NCI-H748 (cell line): Measurements from ENCODE around the gene SNAP47.

Experiments
- DNase-seq: peaks from one replicate; lab custom pipeline; 2025; ENCODE audit not compliant: unreplicated experiment; lab: John Stamatoyannopoulos, UW

The SNAP47 gene

DNA sequence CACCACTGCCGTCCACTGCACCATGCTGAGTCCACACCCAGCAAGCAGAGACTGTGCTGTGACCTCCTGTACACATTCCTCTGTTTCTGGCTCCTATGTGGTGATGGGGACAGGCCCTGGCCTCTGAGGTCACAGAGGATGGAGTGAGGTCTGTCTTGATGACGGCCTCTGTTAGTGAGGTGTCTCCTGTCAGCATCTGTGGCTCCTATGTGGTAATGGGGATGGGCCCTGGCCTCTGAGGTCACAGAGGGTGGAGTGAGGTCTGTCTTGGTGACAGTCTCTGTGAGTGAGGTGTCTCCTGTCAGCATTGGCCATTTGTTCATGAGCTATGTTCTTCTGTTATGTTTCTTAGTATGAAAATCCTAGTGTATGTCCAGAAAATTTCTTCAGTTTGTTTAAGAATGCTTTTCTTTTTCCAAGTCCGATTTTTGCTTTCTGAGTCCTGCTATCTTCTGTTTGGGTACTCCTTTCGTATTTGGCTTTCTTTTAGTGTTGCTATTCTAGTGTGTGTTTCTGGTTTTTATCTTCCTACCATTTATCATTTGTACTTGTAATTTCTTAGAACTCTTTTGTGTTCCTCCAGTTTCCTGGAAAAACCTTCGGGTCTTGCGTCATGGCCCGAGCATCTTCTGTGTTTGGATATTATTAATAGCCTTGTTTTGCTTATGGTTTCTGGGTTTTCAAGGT lies 13.4 kb downstream of the SNAP47 start:
- no peak for DNase-seq

DNA sequence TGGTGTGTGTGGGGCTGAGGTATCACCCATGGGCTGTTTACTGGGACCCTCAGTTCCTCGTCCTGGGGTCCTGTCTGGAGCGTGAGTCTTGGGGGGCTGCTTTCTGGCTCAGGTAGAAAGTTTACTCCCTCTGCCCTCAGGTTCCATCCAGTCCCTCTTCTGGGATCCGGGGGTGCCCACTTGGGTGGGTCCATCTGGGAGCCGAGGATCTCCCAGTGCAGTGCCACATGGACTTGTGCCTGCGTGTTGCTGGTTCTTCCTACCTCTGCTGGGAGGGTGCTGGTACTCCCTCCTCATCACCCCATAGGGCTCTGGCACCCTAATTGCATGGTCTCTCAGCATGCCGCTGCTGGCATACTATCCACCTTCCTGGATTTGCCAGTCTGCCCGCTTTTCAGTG lies 14.0 kb downstream of the SNAP47 start:
- no peak for DNase-seq

DNA sequence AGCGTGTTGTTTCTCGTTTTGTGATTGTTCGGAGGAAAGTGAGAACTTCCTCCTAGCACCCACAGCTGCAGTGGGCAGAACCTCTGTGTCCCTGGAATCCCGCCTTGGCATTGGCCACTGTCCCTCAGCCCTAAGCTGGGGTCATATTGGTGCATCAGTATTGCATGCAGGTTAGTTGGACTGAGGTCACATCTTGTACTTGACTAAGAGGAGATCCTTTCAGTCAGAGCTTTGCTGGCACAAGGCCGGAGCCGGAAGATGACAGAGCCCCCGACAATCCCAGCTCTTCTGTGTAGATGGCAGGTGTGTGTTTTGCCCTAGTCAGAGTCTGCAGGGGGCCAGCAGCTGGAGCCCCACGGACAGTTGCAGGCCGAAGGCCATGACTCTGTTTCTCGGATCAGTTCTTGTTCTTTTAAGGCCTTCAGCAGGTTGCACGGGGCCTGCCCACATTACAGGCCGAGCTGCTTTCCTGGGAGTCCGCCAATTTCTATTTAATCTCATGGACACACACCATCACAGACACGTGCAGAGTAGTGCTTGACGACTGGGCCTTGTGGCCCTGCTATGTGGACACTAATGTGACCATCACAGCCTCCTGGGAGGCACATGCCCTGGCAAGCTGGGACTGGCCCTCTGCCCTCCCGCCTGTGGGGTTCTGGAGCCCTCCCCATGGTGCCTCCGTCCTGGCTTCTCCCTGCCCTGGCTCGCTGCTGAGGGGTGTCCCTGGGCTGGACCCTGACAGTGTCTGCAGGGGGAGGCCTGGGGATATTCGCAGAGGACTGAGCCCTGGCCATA lies 14.9 kb downstream of the SNAP47 start:
- no peak for DNase-seq

DNA sequence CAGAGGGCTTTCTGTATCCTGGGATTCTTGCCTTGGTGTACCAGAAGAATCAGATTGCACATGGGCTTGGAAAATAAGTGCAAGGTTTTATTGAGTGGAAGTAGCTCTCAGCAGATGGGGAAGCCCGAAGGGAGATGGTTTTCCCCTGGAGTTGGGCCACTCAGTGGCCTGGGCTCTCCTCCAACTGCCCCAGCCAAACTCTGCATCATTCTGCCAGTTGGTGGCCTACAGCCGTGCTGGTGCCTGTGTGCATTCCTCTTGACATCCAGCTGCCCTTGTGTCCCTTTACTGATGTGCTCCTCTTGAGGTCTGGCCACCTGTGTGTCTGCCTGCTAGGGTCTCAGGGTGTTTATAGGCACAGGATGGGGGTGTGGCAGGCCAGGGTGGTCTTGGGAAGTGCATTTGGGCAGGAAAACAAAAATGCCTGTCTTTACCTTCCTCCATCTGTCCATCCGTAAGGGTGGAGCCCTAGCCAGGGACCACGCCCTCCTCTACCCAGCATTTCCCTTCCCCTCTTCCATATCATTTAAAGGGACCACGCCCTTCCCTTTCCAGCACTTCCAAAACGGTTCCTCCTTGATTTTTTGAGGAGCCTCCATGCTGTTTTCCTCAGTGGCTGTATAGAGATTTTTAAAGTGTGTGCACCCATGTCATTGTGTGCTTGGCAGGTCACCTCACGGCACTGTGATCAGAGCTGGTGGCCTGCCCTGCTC lies 18.9 kb downstream of the SNAP47 start:
- DNase-seq = no peak

DNA sequence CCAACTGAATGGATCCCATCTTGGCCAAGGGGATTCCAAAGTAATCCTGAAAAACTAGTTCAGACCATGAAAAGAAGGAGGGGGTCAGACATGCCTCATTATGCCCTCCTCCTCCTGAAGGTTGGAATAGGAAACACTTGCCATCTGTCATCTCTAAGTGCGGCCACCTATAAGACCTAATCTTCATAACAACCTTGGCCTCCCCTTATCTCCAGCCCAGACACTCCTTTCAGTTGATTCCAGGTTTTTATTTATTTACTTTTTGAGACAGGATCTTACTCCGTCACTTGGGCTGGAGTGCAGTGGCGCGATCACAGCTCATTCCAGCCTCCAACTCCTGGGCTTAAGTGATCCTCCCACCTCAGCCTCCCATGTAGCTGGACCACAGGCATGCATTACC lies 19.7 kb downstream of the SNAP47 start:
- DNase-seq = no peak

DNA sequence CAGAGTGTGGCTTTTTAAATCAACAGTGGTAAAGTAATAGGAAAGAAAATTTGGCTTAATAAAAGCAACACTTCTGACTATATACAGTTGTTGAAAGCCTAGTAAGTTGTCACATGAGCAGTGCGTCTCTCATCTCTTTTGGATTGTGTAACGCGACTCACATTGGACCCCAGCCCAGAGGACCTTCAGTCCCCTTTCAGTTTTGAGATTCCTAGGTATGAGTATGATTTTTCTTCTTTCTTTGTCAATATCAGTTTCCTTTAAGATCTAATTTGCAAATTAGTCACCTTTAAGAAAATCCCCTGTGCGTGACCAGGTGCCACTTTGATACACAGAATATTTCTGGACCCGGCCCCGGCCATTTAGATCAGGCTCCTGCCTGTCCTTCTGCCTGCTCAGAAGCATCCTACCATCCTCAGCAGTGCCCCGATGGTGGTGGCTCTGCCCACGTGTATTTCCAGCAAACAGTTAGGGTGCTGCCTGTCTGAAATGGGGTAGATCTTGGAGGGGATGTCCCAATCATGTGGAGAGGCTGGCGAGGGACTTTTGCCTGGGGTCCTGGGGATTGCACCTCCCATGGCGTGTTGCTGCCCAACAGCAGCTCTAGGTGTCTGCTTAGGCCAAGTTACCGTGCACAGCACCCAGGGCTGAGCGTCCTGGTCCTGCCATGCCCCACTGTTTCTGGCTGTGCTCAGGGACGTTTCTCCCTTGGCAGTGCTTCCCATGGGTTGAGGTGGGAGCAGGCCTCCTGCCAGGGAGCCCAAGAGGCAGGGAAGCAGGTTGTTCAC lies 21.1 kb downstream of the SNAP47 start:
- no peak for DNase-seq

DNA sequence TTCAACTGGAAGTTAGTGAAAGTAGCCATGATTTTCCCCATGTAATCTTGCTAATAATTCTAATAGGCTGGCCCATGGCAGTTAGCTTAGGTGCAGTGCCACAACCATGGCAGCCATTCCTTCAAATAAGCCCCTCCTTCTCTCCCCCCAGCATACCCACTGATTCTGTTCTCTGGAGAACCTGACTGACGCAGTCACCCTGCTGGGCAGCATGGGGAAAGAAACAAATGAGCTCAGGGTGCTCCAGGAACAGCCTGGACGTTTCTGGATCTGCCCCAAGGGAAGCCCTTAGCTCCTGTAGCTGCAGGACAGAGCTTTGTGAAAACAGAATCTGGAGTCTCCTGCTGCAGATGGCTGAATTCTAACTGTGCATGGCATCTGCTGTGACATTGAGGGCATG lies 22.5 kb downstream of the SNAP47 start:
- DNase-seq = no peak

DNA sequence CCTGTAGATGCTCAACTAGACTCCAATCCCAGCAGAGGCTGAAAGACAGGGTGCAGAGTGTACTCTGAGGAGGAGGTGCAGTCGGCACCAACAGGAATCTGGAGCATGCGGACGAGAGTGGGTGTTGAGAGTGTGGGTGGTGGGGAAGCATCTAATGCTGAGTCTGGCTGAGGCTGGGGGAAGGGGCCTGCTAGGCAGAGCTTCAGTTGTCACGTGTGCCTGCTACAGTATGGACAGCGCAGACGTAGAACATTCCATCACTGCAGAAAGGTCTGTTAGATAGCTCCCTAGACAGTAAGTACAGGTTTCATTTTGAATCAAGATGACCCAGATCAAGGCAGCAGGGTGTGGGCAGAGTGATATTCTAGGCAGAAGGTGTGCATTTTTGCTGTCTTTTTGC lies 23.1 kb downstream of the SNAP47 start:
- DNase-seq = no peak

DNA sequence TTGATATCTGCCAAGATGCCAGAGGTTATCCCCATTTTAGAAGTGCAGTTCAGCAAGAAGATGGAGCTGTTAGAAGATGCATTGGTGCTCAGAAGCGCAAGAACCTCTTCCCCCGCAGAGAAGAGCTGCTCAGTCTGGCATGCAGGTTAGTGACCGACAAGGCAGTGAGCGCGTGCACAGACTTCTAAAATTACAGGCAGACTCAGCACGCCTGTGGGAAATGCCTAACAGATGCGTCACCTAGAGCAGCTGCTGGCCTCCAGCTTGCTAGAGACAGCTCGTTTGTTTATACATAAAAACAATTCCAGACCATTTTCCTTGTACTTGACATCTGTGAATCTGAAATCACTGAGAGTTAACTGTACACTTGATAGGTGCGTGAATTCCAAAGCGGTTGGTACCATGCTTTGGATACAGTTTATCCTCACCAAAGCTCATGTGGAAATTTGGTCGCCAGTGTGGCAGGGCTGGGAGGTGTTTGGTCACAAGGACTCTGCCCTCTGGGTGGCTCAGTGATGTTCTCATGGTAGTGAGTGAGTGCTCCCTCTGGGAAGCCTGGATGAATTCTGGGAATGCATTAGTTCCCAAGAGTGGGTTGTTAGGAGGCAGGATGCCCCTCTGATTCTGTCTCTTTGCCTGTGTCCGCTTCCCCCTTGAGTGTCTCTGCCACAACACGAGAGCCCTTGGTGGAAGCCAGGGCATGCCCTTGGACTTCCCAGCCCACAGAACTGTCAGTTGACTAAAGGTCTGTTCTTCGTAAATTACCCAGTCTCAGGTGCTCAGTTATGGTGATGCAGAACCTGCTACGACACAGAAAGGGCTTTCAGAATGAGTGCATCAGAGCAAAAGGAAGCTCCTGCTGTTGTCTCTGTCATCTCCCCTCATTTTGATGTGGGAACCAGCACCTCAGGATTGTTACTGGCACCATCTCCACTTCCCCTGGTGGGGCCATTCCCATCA lies 24.4 kb downstream of the SNAP47 start:
- no peak for DNase-seq

DNA sequence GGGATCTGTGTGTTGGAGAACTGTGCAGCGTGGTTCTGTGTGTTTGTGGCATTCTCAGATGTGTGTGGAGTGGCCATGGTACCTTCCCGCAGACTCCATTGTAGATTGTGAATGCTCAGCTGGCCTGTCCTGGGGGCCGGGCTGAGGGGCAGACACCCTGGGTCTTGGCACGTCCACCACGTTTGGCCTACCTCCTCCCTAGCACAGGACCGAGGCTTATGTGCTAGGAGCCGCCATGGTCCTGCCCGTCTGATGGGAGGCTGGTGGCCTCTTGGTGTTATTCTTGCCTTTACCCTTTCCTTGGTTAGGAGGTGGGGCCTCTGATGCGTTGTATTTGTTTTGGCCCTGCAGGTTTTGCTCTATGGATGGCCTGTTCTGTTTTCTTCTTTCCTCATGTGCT lies 25.1 kb downstream of the SNAP47 start:
- no peak for DNase-seq

DNA sequence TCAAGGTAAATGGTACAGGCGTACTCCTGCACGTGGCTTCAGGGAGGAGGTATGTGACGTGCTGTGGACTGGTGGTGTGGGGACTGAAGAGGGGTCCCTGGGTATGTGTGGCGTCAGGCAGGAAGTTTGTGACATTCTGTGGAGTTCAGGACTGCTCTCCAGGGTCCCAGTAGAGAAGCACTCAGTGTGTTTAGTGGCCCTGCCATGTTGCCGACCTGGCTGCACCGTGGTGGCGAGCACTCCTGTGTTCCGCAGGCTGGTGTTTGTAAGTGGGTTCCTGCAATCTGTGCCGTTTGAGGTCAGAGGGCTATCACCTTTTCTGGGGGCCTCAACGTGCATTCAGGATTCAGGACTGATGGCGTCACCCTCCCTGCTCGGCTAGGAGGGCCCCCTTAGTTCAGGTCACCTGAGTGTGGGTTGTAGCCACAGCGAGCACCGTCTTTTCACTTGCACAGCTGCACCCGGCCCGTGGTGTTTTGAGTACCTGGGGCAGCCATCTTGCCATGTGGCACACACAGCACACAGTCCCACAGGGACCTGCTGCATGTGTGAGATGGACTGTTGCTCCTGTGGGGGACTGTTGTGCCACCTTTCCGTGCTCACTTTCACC lies 26.5 kb downstream of the SNAP47 start:
- no peak for DNase-seq

DNA sequence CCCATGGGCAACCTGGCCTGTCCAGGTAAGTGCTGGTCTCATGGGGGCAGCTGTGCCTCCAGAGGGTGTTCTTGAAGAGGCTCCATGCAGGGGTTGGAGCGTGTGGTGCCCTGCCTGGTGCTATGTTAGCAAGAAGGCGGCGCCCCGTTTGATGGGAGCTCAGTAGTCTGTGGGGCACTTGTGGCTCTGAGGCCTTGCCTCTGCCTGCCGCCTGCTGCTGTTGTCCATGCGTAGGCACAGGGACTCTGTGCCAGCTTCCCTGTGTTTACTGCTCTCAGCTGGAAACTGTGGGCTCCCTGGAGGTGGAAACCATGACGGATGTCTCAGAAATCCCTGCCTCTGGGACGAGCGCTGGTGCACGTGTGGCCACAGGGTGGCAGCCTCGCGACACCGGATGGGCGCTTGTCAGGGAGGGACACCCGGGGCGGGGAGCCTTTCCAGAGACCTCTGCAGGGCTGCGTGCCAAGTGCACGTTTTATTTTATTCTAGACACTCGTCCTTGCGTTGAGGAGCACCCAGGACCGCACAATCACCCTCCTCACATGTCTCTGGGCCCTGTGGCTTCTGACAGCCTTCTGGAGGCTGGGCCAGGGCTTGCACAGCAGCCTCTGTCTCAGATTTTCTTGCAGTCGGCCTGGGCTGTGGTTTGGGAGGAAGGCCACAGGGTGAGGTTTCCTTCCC lies 27.1 kb downstream of the SNAP47 start:
- DNase-seq = peak; percentile 74

DNA sequence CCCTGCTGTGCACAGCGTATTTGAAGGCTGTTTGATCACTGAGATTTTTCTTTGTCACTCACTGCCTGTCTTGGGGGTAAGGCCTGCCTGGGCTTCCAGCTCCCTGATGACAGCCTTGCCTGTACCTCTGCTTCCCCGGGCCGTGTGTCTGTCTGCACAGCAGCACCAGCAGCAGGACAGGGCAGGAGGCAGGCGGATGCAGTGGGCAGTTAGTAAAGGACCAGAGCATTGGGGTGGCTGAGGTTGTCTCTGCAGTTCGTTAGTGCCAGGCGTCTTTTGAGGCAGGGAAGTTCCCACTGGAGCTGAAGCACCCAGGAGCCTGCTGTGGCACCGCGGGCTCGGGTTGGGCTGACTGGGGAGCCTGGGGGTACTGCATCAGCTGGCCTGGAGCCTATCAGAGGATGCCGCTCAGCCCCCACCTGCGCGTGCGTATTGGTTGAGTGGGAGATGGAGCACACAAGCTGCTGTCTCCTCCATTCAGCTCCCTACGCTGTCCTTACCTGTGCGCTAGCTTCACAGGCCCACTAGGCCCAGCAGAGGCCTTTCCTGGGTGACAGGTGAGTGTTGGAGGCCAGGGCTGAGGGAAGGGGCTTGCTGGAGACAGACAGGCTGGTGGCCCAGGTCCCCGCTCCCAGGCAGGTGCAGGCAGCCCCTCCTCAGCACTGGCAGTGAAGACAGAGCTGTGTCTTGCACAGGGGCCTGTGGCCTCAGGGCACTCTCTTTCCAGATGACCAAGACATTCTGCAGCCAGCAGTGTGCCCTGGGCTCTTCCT lies 28.2 kb downstream of the SNAP47 start:
- DNase-seq = no peak

DNA sequence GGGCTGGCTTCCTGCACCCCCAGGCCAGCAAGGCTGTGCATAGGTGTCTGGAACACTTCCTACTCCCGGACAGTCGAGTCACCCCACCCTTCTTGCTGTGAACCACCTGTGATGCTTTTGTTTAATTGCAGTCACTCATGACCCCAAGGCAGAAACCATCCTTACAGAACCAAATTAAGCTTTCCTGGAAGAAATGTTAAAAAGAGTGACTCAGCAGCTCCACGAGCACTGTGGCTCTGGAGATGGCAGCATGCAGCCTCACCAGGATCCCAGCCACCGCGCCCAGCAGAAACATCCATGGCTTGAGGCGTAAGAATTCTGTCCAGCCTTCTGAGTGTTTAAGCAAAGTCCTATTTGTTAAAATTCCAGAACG lies 28.8 kb downstream of the SNAP47 start:
- no peak for DNase-seq

DNA sequence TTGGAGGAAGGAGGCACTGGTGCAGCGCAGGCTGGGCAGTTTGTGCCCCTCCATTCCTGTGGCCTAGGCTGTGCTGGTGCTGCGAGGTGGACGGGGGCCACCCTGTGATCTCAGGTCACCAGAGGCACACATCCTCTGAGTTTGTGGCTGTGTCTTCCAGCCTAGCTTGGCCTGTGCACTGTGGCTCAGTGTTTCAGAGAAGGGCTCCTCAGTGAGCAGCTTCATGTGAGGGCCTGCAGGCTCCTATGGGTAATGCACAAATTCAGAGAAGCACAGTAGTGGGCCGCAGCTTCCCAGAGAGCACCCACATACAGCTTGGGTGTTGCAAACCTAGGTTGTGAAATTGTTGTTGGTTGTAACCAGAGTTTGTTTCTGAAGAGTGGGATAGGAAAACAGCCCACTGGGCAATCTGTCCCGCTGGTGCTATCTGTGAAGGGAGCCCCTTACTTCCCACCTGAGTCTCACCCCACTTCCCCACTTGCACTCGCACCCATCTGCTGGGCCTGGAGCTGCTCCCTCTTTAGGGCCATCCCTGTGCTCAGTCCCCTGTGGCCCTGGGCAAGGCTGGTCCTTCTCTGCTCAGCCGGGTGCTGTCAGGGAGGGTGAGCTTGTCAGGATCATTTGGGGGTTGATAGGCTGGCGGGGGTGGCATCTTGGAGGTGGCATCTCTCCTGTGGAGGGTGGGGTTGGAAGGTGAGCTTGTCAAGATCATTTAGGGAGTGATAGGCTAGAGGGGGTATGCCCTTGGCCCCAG lies 30.2 kb downstream of the SNAP47 start:
- DNase-seq = no peak

DNA sequence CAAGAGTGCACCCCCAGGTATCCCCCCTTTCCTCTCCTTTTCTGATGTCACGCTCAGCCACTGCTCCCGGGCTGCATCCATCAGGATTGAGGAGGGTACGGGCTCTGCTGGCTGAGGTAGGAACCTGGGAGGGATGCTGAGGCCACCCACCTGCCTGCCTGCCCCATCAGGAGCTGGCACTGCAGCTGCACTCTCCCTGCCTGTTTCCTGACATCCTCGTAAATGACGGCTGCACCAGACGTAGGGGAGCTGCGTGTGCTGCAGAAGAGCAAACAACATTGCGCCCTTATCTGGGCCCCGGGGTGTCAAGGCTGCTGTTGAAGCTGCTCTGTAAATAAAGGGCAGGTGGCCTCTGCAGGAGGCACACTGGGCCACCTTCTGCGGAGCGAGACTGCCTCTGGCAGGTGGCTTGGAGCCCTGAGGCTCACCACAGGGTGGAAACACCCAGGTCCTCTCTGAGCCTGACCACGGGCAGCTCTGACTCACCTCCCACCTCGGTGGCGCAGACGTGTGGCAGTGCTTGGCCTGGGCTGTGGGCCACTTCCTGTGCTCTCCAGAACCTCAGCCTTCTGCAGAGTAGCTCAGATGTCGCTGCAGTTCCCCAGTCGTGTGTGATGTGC lies 30.9 kb downstream of the SNAP47 start:
- DNase-seq = peak; percentile 43

DNA sequence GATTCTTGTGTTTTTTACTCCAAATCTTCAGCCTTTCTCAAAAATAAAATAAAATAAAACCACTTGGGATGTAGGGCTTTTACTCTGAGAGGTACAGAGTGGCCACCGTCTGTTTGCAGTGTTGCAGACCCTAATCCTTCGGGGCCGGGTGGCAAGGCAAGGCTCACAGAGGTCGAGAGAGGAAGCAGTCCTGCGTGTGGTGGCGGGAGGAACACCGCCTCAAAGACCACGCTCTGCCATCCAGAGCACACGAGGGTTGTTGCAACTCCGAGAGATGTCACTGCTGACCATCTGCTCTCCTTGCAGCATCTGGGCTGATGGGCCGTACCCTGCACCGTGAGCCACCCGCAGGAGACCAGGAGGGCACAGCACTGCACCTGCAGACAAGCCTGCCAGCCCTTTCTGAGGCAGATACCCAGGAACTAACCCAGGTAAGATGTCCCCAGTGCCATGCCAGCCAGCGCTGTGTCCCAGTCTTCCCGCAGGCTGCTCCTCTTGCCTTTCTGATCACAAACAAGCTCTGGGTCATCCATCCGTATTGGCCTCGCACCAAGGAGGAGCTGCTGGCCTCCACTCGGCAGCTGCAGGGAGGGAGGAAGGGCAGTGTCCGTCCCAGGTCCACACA lies 31.5 kb downstream of the SNAP47 start:
- DNase-seq = no peak
